ENCODE measurements around the gene SGSH. TPM values are rescaled to one million over a fixed set of nuclear protein-coding genes. Genes with fewer than 3 reads are reported as not detected.
A peak's percentile ranks its signal among the peaks of the same experiment; 100 is the strongest.

SGSH gene
- total RNA-seq, 2 donors from 2014 or later: 18.0 to 23.0 TPM

DNA sequence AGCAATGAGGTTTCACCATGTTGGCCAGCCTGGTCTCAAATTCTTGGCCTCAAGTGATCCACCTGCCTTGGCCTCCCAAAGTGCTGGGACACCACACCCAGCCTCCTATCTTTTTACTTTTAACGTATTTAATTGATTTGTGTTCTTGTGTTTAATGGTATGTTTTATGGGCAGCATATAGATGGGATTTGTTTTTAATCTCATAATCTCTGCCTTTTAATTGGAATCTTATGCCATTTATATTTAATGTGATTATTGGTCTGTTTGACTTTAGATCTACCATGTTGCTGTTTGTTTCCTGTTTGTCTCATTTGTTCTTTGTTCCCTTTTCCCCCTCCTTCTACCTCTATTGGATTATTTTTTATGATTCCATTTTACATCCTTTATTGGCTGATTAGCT is 12.3 kb upstream of the SGSH start:
- intact Hi-C loops (cut with DNase I): no loop called here
- DNase-seq: no peak
- no peak for ATAC-seq

GRCh38 chr17:80229011-80229410 is 8.9 kb upstream of the SGSH start:
- ATAC-seq (no peak), DNase-seq (no peak)
- intact Hi-C loops (cut with DNase I): no loop called here

DNA sequence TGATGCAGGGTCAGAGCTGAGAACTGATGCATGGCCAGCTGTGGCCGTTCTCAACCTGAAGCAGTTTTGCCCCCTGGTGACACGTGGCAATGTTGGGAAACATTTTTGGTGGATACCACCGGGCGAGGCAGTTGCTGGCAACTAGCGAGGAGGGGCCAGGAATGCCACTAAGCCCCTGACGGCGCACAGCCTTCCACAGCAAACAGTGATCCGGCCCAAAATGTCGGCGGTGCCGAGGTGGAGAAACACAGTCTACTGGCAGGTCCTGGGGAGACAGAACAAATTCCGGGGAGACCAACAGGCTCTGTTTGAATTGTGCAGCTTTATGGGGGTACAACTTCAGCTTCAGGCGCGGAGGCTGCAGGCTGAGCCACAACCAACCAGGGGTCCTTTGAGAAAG is 8.3 kb upstream of the SGSH start:
- no peak for DNase-seq
- intact Hi-C loops (cut with DNase I): no loop called here
- no peak for ATAC-seq

DNA sequence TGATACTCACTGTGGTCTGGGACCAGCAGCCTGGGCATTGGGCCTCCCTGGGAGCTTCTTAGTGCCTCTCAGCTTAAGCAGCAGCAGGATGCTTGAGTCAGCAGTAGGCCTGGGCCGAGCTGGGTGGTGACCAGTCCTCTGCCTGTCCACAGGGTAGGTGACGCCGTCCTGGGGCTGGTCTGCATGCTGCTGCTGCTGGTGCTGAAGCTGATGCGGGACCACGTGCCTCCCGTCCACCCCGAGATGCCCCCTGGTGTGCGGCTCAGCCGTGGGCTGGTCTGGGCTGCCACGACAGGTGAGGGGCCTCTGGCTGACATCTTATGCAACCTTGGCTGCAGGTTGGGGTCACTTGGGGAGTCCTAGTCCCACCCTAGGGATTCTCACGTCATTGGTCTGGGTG is 7.5 kb upstream of the SGSH start:
- no peak for ATAC-seq
- intact Hi-C loops (cut with DNase I): no loop called here
- DNase-seq: no peak

DNA sequence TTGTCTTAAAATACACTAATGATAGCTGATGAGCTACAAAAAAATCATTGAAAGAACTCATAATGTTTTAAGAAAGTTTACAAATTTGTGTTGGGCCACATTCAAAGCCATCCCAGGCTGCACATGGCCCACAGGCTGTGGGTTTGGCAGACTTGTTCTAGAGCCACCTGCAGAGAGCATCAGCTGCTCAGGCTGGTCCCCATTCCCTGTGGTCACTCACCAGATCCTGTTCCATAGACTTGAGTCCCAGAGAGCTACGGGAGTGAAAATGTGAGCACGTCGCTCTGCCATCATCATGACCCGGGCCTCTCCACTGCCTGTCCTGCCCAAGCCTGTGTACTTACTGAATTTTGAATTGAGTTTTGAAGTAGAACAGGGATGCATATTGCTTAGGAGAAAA is 7.0 kb upstream of the SGSH start:
- ATAC-seq: no peak
- intact Hi-C loops (cut with DNase I): no loop called here

GRCh38 chr17:80225230-80225629 is 5.1 kb upstream of the SGSH start:
- intact Hi-C loops (cut with DNase I): no loop called here
- no peak for DNase-seq

More for the DNA sequence above, 7.0 kb upstream of the SGSH start:
- no peak for DNase-seq

GRCh38 chr17:80224683-80225082 is 4.5 kb upstream of the SGSH start:
- DNase-seq (no peak), ATAC-seq (no peak)
- intact Hi-C loops (cut with DNase I): no loop called here

More at GRCh38 chr17:80225230-80225629, 5.1 kb upstream of the SGSH start:
- ATAC-seq: no peak

DNA sequence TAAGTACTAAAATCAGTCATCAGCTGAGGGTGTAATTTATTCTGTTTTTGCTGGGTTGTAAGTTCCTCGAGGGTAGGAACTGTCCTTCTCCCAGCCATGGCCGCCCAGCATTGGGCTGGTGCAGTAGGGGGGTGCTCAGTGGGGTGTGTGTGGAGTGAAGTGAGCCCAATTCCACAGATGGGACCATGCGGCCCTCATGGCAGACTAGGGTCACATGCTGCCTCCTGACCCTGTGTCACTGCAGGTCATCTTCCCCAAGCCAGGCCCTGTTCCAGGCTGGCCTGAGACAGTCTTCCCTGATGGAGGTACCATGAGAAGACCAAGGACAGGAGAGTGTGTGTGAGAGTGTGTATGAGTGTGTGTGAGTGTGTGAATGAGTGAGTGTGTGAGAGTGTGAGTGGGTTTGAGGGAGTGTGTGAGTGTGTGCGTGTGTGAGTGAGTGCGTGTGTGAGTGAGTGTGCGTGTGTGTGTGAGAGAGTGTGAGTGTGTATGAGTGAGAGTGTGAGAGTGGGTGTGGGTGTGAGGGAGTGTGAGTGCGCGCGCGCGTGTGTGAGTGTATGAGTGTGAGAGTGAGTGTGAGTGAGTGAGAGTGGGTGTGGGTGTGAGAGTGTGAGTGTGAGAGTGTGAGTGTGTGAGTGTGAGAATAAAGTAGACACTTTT is 3.8 kb upstream of the SGSH start:
- ATAC-seq: no peak
- intact Hi-C loops (cut with DNase I): no loop called here

DNA sequence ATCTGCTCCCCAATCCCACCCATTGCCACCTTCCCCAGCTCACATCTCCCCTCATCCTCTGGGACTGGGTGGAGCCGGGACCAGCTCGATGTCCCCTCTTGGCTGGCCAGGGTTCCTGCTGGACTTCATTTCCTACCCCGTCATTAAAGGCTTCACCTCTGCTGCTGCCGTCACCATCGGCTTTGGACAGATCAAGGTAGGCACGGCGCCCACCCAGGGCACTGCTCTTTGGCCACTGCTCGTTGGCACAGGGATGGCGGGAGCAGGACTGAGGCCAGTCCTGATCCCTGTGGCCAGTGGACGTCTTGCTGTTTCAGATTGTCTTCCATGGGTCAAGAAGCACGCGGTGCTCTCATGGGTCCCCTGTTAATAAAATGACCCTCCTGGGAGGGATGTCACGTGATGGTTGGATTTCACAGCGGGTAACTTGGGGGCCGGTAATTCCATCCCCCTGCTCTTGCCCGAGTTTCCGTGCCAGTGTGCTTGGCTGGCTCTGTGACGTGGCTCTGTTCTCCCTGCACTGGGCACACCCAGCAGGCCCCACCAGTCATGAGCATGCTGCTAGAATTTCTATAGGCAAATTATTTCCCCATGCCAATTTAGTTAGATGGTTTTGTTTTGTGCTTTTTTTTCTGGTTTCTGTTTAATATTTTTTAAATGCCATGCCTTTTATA is 3.1 kb upstream of the SGSH start:
- intact Hi-C loops (cut with DNase I): no loop called here
- ATAC-seq: no peak

More for the DNA sequence above, 3.8 kb upstream of the SGSH start:
- no peak for DNase-seq

GRCh38 chr17:80222376-80223141 is 2.4 kb upstream of the SGSH start:
- no peak for DNase-seq
- intact Hi-C loops (cut with DNase I): no loop called here
- ATAC-seq: no peak

More for the DNA sequence above, 3.1 kb upstream of the SGSH start:
- no peak for DNase-seq

DNA sequence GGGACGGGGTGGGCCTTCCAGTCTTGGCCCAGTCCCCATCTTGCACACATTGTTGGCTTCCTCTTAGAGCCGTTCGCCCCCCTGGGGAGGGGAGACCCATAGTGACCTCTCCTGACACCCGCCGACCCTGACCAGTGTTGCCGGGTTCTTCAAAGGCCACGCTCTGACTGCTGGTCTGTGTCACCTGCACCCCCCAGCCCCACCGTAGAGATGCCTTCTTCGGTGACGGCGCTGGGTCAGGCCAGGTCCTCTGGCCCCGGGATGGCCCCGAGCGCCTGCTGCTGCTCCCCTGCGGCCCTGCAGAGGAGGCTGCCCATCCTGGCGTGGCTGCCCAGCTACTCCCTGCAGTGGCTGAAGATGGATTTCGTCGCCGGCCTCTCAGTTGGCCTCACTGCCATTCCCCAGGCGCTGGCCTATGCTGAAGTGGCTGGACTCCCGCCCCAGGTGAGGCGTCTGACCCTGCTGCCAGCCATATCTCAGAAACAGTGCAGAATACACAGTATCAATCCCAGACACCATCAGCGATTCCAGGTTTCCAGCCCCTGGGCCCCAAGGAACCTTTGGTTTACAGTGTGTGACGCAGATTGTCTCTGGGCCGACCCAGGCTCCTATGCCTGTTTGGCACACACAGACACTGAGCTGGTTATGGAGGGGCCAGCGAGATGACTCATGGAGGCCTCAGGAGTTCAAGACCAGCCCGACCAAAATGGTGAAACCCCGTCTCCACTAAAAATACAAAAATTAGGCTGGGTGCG is 1.4 kb upstream of the SGSH start:
- DNase-seq (no peak), ATAC-seq (no peak)
- intact Hi-C loops (cut with DNase I): no loop called here

DNA sequence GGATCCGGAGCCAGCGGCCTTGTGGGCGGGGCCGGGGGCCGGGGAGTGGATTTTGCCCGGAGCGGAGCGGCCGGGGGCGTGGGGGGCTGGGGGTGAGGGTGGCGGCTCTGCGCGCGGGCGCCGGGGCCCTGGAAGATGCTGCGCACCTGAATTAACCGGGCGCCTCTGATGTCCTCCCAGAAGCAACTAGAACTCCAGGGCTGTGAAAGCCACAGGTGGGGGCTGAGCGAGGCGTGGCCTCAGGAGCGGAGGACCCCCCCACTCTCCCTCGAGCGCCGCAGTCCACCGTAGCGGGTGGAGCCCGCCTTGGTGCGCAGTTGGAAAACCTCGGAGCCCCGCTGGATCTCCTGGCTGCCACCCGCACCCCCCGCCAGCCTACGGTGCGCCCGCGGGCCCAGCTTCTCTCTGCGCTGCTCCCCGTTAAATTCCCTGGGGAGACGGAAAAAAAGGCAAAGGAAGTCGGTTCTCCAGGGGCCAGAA is 643 bp upstream of the SGSH start:
- intact Hi-C loops (cut with DNase I): no loop called here

DNA sequence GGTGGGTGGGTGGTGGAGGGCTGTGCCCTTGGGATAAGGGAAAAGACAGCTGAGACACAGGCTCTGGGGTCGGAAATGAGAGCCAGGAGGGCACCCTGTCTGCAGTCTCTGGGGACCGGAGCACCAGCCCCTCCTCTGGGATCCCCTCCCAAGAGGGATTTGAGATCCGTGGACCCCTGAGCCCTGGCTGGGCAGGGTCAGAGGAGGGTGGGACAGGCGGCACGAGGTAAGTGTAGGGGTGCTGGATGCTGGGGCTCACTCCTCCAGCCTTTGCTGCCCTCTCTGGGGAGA is 425 bp downstream of the SGSH start:
- no peak for ATAC-seq
- DNase-seq: no peak
- intact Hi-C loops (cut with DNase I): no loop called here

More for the DNA sequence above, 643 bp upstream of the SGSH start:
- ATAC-seq: peak; percentile 59 to 60
- DNase-seq: no peak

- DNase-seq (peak; percentile 81), ATAC-seq (peak; percentile 48 to 61)
- intact Hi-C loops (cut with DNase I): no loop called here
Measured at GRCh38 chr17:80219013-80219762, 945 bp downstream of the SGSH start.

DNA sequence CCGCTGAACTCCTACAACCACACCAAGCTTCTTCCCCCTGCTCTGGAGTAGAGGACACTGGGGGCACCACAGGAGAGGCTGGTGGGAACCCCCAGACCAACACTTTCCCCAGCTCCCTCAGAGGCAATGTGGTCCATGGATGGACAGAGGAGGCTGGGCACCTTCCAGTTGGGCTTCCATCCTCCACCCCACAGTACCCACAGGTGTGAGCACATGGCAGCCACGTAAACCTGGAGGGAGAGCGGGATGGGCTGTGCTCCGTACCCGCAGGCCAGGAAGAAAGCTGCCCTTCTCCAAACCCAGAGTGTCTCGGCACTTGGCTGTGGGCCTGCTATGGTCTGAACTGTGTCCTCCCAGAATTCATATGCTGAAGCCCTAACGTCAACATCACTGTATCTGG is 1.7 kb downstream of the SGSH start:
- ATAC-seq (no peak), DNase-seq (no peak)
- intact Hi-C loops (cut with DNase I): no loop called here

DNA sequence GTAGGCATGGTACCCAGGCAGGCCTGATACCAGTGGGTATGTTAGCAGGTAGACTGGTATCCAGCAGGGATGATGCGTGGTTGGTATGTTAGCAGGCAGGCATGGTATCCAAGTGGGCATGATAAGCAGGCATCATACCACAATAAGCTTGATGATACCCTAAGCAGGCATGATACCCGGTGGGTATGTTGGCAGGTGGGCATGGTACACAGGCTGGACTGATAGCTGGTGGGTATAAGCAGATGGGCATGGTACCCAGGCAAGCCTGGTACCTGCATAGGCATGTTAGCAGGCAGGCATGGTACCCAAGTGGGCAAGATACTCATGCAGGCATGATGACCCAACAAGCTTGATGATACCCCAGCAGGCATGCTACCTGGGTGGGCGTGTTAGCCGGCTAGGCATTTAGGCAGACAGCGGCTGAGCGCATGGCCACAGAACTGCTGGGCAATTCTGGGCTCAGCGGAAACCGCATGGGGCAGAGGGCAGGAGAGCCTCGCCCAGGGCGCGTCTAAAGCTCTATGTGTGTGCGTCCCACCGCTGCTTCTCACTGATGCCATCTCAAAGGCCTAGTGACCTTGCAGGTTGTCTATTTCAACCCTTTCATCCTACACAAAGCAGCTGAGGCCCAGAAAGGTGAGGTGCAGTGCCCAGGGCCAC is 2.3 kb downstream of the SGSH start:
- DNase-seq: no peak
- intact Hi-C loops (cut with DNase I): no loop called here
- no peak for ATAC-seq

GRCh38 chr17:80216473-80217456 is 3.4 kb downstream of the SGSH start:
- DNase-seq: no peak
- no peak for ATAC-seq
- intact Hi-C loops (cut with DNase I): no loop called here

All from left cardiac atrium (tissue), 4 donors.